ENCODE data around the gene TADA2B.

GRCh38 chr4:7000421-7001176 is 42.6 kb upstream of the TADA2B start:
- TF ChIP-seq EZH2 (IDR thresholded peaks at IDR 0.05; ENCODE audit: insufficient read depth, poor library complexity, severe bottlenecking) (no peak), EZH2phosphoT487 (IDR thresholded peaks at IDR 0.05; ENCODE audit: insufficient read depth, low read depth) (no peak)
